ENCODE results near the gene DNAH6.
"Not testable (repeated sequence)": the region's sequence is repeated elsewhere in the genome, so short reads cannot be mapped to it uniquely, and the experiment has no call there.

The DNAH6 gene

GRCh38 chr2:84546551-84546950 is 30.3 kb downstream of the DNAH6 start:
- no peak for TF ChIP-seq CTCF (IDR thresholded peaks at IDR 0.05; ENCODE audit: low read depth, low read length)
- no peak for DNase-seq (ENCODE audit: low read depth, low spot score)
- H3K4me3 ChIP-seq (ENCODE audit: low read depth, low read length) = no peak overlapping the region
- in situ Hi-C loops (cut with HindIII; ENCODE audit: low sequenced_read_pairs) = no loop called here

GRCh38 chr2:84548303-84548702 is 32.0 kb downstream of the DNAH6 start:
- in situ Hi-C loops (cut with HindIII; ENCODE audit: low sequenced_read_pairs) = no loop called here
- no peak for TF ChIP-seq CTCF (IDR thresholded peaks at IDR 0.05; ENCODE audit: low read depth, low read length)
- no peak overlapping the region for H3K4me3 ChIP-seq (ENCODE audit: low read depth, low read length)
- DNase-seq (ENCODE audit: low read depth, low spot score) = no peak

GRCh38 chr2:84550916-84551315 is 34.6 kb downstream of the DNAH6 start:
- DNase-seq (ENCODE audit: low read depth, low spot score) = no peak

GRCh38 chr2:84551526-84551925 is 35.2 kb downstream of the DNAH6 start:
- DNase-seq (ENCODE audit: low read depth, low spot score); H3K4me3 ChIP-seq (ENCODE audit: low read depth, low read length); in situ Hi-C loops (cut with HindIII; ENCODE audit: low sequenced_read_pairs): not testable (repeated sequence)

More at GRCh38 chr2:84550916-84551315, 34.6 kb downstream of the DNAH6 start:
- H3K4me3 ChIP-seq (ENCODE audit: low read depth, low read length) = no peak overlapping the region
- no peak for TF ChIP-seq CTCF (IDR thresholded peaks at IDR 0.05; ENCODE audit: low read depth, low read length)
- in situ Hi-C loops (cut with HindIII; ENCODE audit: low sequenced_read_pairs) = no loop called here

GRCh38 chr2:84556190-84556589 is 39.9 kb downstream of the DNAH6 start:
- H3K4me3 ChIP-seq (ENCODE audit: low read depth, low read length) = no peak overlapping the region
- TF ChIP-seq CTCF (IDR thresholded peaks at IDR 0.05; ENCODE audit: low read depth, low read length) = no peak
- DNase-seq (ENCODE audit: low read depth, low spot score) = no peak
- in situ Hi-C loops (cut with HindIII; ENCODE audit: low sequenced_read_pairs) = no loop called here

GRCh38 chr2:84559838-84560237 is 43.5 kb downstream of the DNAH6 start:
- no peak for TF ChIP-seq CTCF (IDR thresholded peaks at IDR 0.05; ENCODE audit: low read depth, low read length)
- in situ Hi-C loops (cut with HindIII; ENCODE audit: low sequenced_read_pairs) = no loop called here
- peak; percentile 1 for DNase-seq (ENCODE audit: low read depth, low spot score)
- no peak overlapping the region for H3K4me3 ChIP-seq (ENCODE audit: low read depth, low read length)

- no peak for DNase-seq (ENCODE audit: low read depth, low spot score)
- in situ Hi-C loops (cut with HindIII; ENCODE audit: low sequenced_read_pairs) = no loop called here
- no peak overlapping the region for H3K4me3 ChIP-seq (ENCODE audit: low read depth, low read length)
- no peak for TF ChIP-seq CTCF (IDR thresholded peaks at IDR 0.05; ENCODE audit: low read depth, low read length)
Observed at GRCh38 chr2:84579661-84580060, 63.4 kb downstream of the DNAH6 start.
